Neural cell (in vitro differentiated cells): ENCODE data around the gene KIFAP3. TPM values are rescaled to one million over a fixed set of nuclear protein-coding genes. Genes with fewer than 3 reads are reported as not detected.

ENCODE experiments used
- H2AFZ ChIP-seq: fragments of 200-600, 300-800 bp; sonication (generic), shearing (Covaris generic); 2 replicates; pipeline ENCODE4 v1.6.0; 2014; ENCODE audit warnings: low read depth, mild to moderate bottlenecking, antibody characterized with exemption, low read length, moderate library complexity
- H3F3A ChIP-seq: fragments of 200-600 bp; shearing (Covaris generic); 2 replicates; pipeline ENCODE4 v1.6.1; 2016; ENCODE audit warnings: mild to moderate bottlenecking, moderate library complexity, mixed read lengths, antibody characterized with exemption, low read length; ENCODE audit not compliant: insufficient read depth, poor library complexity, severe bottlenecking
- H3K27ac ChIP-seq: fragments of 200-600, 300-800 bp; sonication (generic), shearing (Covaris generic); 2 replicates; pipeline ENCODE4 v1.5.1; 2014; ENCODE audit warnings: mild to moderate bottlenecking, low read length, moderate library complexity
- H3K27me3 ChIP-seq: fragments of 300-800, 200-600 bp; sonication (generic), shearing (Covaris generic); 2 replicates; pipeline ENCODE4 v1.6.0; 2014; ENCODE audit warnings: mild to moderate bottlenecking, low read depth, low read length, moderate library complexity; ENCODE audit not compliant: insufficient read depth
- H3K36me3 ChIP-seq: fragments of 300-800, 200-600 bp; sonication (generic), shearing (Covaris generic); 2 replicates; pipeline ENCODE4 v1.5.1; 2014; ENCODE audit warnings: mild to moderate bottlenecking, antibody characterized with exemption, low read length, moderate library complexity; ENCODE audit not compliant: insufficient read depth
- H3K4me2 ChIP-seq: fragments of 300-800, 200-600 bp; sonication (generic), shearing (Covaris generic); 2 replicates; pipeline ENCODE4 v1.6.0; 2014; ENCODE audit warnings: mild to moderate bottlenecking, low read length
- H3K4me3 ChIP-seq: fragments of 300-800, 200-600 bp; sonication (generic), shearing (Covaris generic); 2 replicates; pipeline ENCODE4 v1.5.1; 2014; ENCODE audit warnings: mild to moderate bottlenecking, low read length, moderate library complexity
- H3K79me2 ChIP-seq: fragments of 200-600 bp; shearing (Covaris generic); replicated peaks from 2 replicates; pipeline ENCODE4 v1.6.0; 2014; ENCODE audit warnings: mild to moderate bottlenecking, low read length, moderate library complexity; ENCODE audit not compliant: insufficient read depth
- H3K9ac ChIP-seq: fragments of 300-800, 200-600 bp; sonication (generic), shearing (Covaris generic); 2 replicates; pipeline ENCODE4 v1.6.1; 2016; ENCODE audit warnings: mild to moderate bottlenecking, low read length, mixed read lengths
- H3K9me2 ChIP-seq: fragments of 200-600 bp; shearing (Covaris generic); 2 replicates; pipeline ENCODE4 v1.6.1; 2016; ENCODE audit warnings: mild to moderate bottlenecking, low read length, mixed read lengths; ENCODE audit not compliant: insufficient read depth
- H3K9me3 ChIP-seq: fragments of 200-600, 300-800 bp; sonication (generic), shearing (Covaris generic); 2 replicates; pipeline ENCODE4 v1.6.1; 2016; ENCODE audit warnings: mild to moderate bottlenecking, mixed run types, low read length, moderate library complexity, mixed read lengths
- H4K20me1 ChIP-seq: fragments of 200-600 bp; shearing (Covaris generic); 2 replicates; pipeline ENCODE4 v1.6.1; 2016; ENCODE audit warnings: mild to moderate bottlenecking, mixed run types; ENCODE audit not compliant: insufficient read depth
- EP300 ChIP-seq: fragments of 450-650 bp; conservative IDR thresholded peaks from 2 replicates; pipeline ENCODE4 v1.6.1; 2014; ENCODE audit warnings: antibody characterized with exemption, mild to moderate bottlenecking, moderate library complexity; ENCODE audit not compliant: poor library complexity, severe bottlenecking
- EZH2 ChIP-seq: fragments of 200-600, 300-800 bp; shearing (Covaris generic), sonication (generic); IDR thresholded peaks from 2 replicates; pipeline ENCODE4 v1.6.1; 2014; ENCODE audit warnings: antibody characterized with exemption, low read length, borderline replicate concordance, mild to moderate bottlenecking; ENCODE audit not compliant: insufficient read depth, poor library complexity, severe bottlenecking
- MXI1 ChIP-seq: fragments of 450-650 bp; conservative IDR thresholded peaks from 2 replicates; pipeline ENCODE4 v1.6.1; 2014; ENCODE audit warnings: antibody characterized with exemption, mild to moderate bottlenecking; ENCODE audit not compliant: poor library complexity, severe bottlenecking
- POLR2AphosphoS5 ChIP-seq: IDR thresholded peaks from 2 replicates; pipeline ENCODE4 v1.6.1; 2012
- RAD21 ChIP-seq: fragments of 450-650 bp; conservative IDR thresholded peaks from 2 replicates; pipeline ENCODE4 v1.6.1; 2014; ENCODE audit warnings: antibody characterized with exemption, mild to moderate bottlenecking, moderate library complexity
- SMC3 ChIP-seq: fragments of 450-650 bp; conservative IDR thresholded peaks from 2 replicates; pipeline ENCODE4 v1.6.1; 2014; ENCODE audit warnings: antibody characterized with exemption, mild to moderate bottlenecking, moderate library complexity; ENCODE audit not compliant: poor library complexity
- TAF1 ChIP-seq: IDR thresholded peaks from 2 replicates; pipeline ENCODE4 v1.6.1; 2012; ENCODE audit warnings: low read depth
- polyA plus RNA-seq: library from polyadenylated mRNA; depleted of rRNA; stranded (reverse); fragments of >200 nt; gene quantifications from 2 replicates; pipeline ENCODE4 v1.2.3, GENCODE V29; 2014
- TF ChIP-seq, protein P1 (sequence below): IDR thresholded peaks from 2 replicates; pipeline ENCODE4 v1.6.1; 2012; ENCODE audit warnings: borderline replicate concordance
- TF ChIP-seq, protein P2 (sequence below): fragments of 450-650 bp; IDR thresholded peaks from 2 replicates; pipeline ENCODE4 v1.5.1; 2014; ENCODE audit warnings: antibody characterized with exemption, mild to moderate bottlenecking, moderate library complexity; ENCODE audit not compliant: poor library complexity, severe bottlenecking

KIFAP3 gene
- polyA plus RNA-seq, 1 donor from 2014 or later, result 256 TPM

DNA sequence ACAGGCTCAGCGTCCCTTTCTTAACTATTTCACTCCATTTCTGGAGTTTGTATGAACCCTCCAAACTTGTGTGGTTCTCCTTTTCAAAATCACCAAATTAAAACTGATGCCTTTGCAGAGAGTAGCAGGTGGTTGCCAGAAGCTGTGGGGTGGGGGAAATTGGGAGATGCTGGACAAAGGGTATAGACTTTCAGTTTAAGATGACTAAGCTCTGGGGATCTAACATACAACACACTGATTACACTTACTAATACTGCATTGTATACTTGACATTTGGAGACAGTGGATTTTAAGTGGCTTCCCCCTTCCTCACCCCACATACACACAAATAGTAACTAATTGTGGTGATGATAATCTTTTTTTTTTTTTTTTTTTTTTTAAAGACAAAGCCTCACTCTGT lies 169.7 kb downstream of the KIFAP3 start:
- Histone ChIP-seq H3K79me2 (no peaks in the 10 kb centered on the region), H3F3A (no peaks in the 10 kb centered on the region), H2AFZ (no peak overlapping the region), H3K36me3 (no peaks in the 10 kb centered on the region), H3K27ac (no peak overlapping the region), H4K20me1 (no peaks in the 10 kb centered on the region), H3K9me2 (no peaks in the 10 kb centered on the region), H3K4me3 (no peak overlapping the region), H3K9ac (no peak overlapping the region), H3K27me3 (no peaks in the 10 kb centered on the region), H3K4me2 (no peak overlapping the region), H3K9me3 (no peaks in the 10 kb centered on the region)
- TF ChIP-seq TAF1, result no peak
- no peak for TF ChIP-seq SMC3
- no peak for TF ChIP-seq EZH2
- TF ChIP-seq, protein P1, sequence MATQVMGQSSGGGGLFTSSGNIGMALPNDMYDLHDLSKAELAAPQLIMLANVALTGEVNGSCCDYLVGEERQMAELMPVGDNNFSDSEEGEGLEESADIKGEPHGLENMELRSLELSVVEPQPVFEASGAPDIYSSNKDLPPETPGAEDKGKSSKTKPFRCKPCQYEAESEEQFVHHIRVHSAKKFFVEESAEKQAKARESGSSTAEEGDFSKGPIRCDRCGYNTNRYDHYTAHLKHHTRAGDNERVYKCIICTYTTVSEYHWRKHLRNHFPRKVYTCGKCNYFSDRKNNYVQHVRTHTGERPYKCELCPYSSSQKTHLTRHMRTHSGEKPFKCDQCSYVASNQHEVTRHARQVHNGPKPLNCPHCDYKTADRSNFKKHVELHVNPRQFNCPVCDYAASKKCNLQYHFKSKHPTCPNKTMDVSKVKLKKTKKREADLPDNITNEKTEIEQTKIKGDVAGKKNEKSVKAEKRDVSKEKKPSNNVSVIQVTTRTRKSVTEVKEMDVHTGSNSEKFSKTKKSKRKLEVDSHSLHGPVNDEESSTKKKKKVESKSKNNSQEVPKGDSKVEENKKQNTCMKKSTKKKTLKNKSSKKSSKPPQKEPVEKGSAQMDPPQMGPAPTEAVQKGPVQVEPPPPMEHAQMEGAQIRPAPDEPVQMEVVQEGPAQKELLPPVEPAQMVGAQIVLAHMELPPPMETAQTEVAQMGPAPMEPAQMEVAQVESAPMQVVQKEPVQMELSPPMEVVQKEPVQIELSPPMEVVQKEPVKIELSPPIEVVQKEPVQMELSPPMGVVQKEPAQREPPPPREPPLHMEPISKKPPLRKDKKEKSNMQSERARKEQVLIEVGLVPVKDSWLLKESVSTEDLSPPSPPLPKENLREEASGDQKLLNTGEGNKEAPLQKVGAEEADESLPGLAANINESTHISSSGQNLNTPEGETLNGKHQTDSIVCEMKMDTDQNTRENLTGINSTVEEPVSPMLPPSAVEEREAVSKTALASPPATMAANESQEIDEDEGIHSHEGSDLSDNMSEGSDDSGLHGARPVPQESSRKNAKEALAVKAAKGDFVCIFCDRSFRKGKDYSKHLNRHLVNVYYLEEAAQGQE, result no peak
- no peak for TF ChIP-seq POLR2AphosphoS5
- TF ChIP-seq RAD21, result no peak
- TF ChIP-seq MXI1, result no peak
- TF ChIP-seq, protein P2, sequence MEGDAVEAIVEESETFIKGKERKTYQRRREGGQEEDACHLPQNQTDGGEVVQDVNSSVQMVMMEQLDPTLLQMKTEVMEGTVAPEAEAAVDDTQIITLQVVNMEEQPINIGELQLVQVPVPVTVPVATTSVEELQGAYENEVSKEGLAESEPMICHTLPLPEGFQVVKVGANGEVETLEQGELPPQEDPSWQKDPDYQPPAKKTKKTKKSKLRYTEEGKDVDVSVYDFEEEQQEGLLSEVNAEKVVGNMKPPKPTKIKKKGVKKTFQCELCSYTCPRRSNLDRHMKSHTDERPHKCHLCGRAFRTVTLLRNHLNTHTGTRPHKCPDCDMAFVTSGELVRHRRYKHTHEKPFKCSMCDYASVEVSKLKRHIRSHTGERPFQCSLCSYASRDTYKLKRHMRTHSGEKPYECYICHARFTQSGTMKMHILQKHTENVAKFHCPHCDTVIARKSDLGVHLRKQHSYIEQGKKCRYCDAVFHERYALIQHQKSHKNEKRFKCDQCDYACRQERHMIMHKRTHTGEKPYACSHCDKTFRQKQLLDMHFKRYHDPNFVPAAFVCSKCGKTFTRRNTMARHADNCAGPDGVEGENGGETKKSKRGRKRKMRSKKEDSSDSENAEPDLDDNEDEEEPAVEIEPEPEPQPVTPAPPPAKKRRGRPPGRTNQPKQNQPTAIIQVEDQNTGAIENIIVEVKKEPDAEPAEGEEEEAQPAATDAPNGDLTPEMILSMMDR, result no peak

GRCh38 chr1:169902751-169903150 lies 171.7 kb downstream of the KIFAP3 start:
- H3K27me3 ChIP-seq, result no peaks in the 10 kb centered on the region
- no peaks in the 10 kb centered on the region for H3K9me3 ChIP-seq
- no peak overlapping the region for H3K9ac ChIP-seq
- no peaks in the 10 kb centered on the region for H3K9me2 ChIP-seq
- H3K27ac ChIP-seq, result no peak overlapping the region
- H3K4me2 ChIP-seq, result no peak overlapping the region
- H3K36me3 ChIP-seq, result no peaks in the 10 kb centered on the region
- H3F3A ChIP-seq, result no peaks in the 10 kb centered on the region
- TF ChIP-seq POLR2AphosphoS5 (no peak), RAD21 (no peak), MXI1 (no peak), SMC3 (no peak), EP300 (no peak), TAF1 (no peak), EZH2 (no peak)
- TF ChIP-seq, protein P2, result no peak
- TF ChIP-seq, protein P1, result no peak
- H3K4me3 ChIP-seq, result no peak overlapping the region
- H4K20me1 ChIP-seq, result no peaks in the 10 kb centered on the region
- H3K79me2 ChIP-seq, result no peaks in the 10 kb centered on the region
- no peak overlapping the region for H2AFZ ChIP-seq
